ENCODE measurements around the gene CELF3. TPM values are rescaled to one million over a fixed set of nuclear protein-coding genes. Genes with fewer than 3 reads are reported as not detected.

CELF3 gene
- total RNA-seq, 1 experiment from 2014 or later = not detected

GRCh38 chr1:151723726-151724370 is 7.2 kb upstream of the CELF3 start:
- CTCF ChIA-PET = no interaction called here
- peaks cover 29% of the 10 kb centered on the region for H3K4me1 Mint-ChIP-seq (ENCODE audit: low read depth, unreplicated experiment)

GRCh38 chr1:151721788-151722510 is 5.3 kb upstream of the CELF3 start:
- intact Hi-C loops (cut with micrococcal nuclease; ENCODE audit: unreplicated experiment) = no loop called here
- DNase-seq = no peak
- H3K4me1 Mint-ChIP-seq (ENCODE audit: low read depth, unreplicated experiment) = peaks cover 30% of the 10 kb centered on the region
- no TSS peak for BruUV-seq (replicated peaks)
- peak overlapping the region; percentile 75 for H3K4me3 Mint-ChIP-seq (ENCODE audit: low read depth, unreplicated experiment)
- H3K36me3 Mint-ChIP-seq (ENCODE audit: insufficient read depth, unreplicated experiment) = peaks cover 5% of the 10 kb centered on the region
- H3K27me3 Mint-ChIP-seq (ENCODE audit: unreplicated experiment) = peaks cover 49% of the 10 kb centered on the region
- TF ChIP-seq CTCF (IDR thresholded peaks at IDR 0.05; ENCODE audit: unreplicated experiment) = no peak
- CTCF ChIA-PET = interaction anchor here (1.8 kb wide), 1 partner anchor 8 kb away, joined by 7 read pairs; no protein-coding TSS in a partner anchor
- H3K9me3 Mint-ChIP-seq (ENCODE audit: low read depth, unreplicated experiment) = no peaks in the 10 kb centered on the region
- H3K27ac Mint-ChIP-seq (ENCODE audit: unreplicated experiment) = no peak overlapping the region

More at GRCh38 chr1:151723726-151724370, 7.2 kb upstream of the CELF3 start:
- Mint-ChIP-seq H3K9me3 (ENCODE audit: low read depth, unreplicated experiment) (no peaks in the 10 kb centered on the region), H3K27me3 (ENCODE audit: unreplicated experiment) (peaks cover 30% of the 10 kb centered on the region), H3K27ac (ENCODE audit: unreplicated experiment) (no peak overlapping the region), H3K36me3 (ENCODE audit: insufficient read depth, unreplicated experiment) (peaks cover 5% of the 10 kb centered on the region), H3K4me3 (ENCODE audit: low read depth, unreplicated experiment) (no peak overlapping the region)
- no peak for TF ChIP-seq CTCF (IDR thresholded peaks at IDR 0.05; ENCODE audit: unreplicated experiment)
- no peak for DNase-seq
- BruUV-seq (replicated peaks) = no TSS peak
- intact Hi-C loops (cut with micrococcal nuclease; ENCODE audit: unreplicated experiment) = no loop called here

- H3K27me3 Mint-ChIP-seq (ENCODE audit: unreplicated experiment) = peaks cover 57% of the 10 kb centered on the region
- intact Hi-C loops (cut with micrococcal nuclease; ENCODE audit: unreplicated experiment) = no loop called here
- no peak for TF ChIP-seq CTCF (IDR thresholded peaks at IDR 0.05; ENCODE audit: unreplicated experiment)
- peak within 1 kb of the TSS; percentile 75 for H3K4me3 Mint-ChIP-seq (ENCODE audit: low read depth, unreplicated experiment)
- no peaks in the 10 kb centered on the region for H3K9me3 Mint-ChIP-seq (ENCODE audit: low read depth, unreplicated experiment)
- peaks cover 5% of the 10 kb centered on the region for H3K36me3 Mint-ChIP-seq (ENCODE audit: insufficient read depth, unreplicated experiment)
- peaks cover 34% of the 10 kb centered on the region for H3K4me1 Mint-ChIP-seq (ENCODE audit: low read depth, unreplicated experiment)
- no TSS peak for BruUV-seq (replicated peaks)
- H3K27ac Mint-ChIP-seq (ENCODE audit: unreplicated experiment) = no peak within 1 kb of the TSS
- DNase-seq = no peak
- CTCF ChIA-PET = interaction anchor here (0.8 to 1.8 kb wide), 4 partner anchors 8 to 182 kb away, joined by 3 to 7 read pairs (median 4); no protein-coding TSS in a partner anchor
These were observed 4.6 kb upstream of the CELF3 start, which contains the start of gene RIIAD1 for GRCh38 chr1:151720974-151721787. RIIAD1 (plus strand) TSS chr1:151721522; CDS start chr1:151721537, 15 bp downstream.

- Mint-ChIP-seq H3K27me3 (ENCODE audit: unreplicated experiment) (peaks cover 63% of the 10 kb centered on the region), H3K4me3 (ENCODE audit: low read depth, unreplicated experiment) (peak overlapping the region; percentile 75), H3K4me1 (ENCODE audit: low read depth, unreplicated experiment) (peaks cover 34% of the 10 kb centered on the region)
These were observed 4.0 kb upstream of the CELF3 start for GRCh38 chr1:151720554-151720953.

More at GRCh38 chr1:151720554-151720953, 4.0 kb upstream of the CELF3 start:
- DNase-seq = no peak
- no peak for TF ChIP-seq CTCF (IDR thresholded peaks at IDR 0.05; ENCODE audit: unreplicated experiment)
- Mint-ChIP-seq H3K36me3 (ENCODE audit: insufficient read depth, unreplicated experiment) (peaks cover 5% of the 10 kb centered on the region), H3K27ac (ENCODE audit: unreplicated experiment) (no peak overlapping the region), H3K9me3 (ENCODE audit: low read depth, unreplicated experiment) (no peaks in the 10 kb centered on the region)
- intact Hi-C loops (cut with micrococcal nuclease; ENCODE audit: unreplicated experiment) = no loop called here
- CTCF ChIA-PET = interaction anchor here (0.8 to 1.8 kb wide), 4 partner anchors 9 to 181 kb away, joined by 3 to 7 read pairs (median 4); no protein-coding TSS in a partner anchor
- BruUV-seq (replicated peaks) = no TSS peak

All from Calu3 (cell line).